Stimulated activated CD8-positive, alpha-beta memory T cell treated with anti-CD3 and anti-CD28 coated beads, Interleukin-7, amount 100 ng/mL, for 48 hours (primary cell): ENCODE measurements around the gene ZNF462.
"Not testable (repeated sequence)": the region's sequence is repeated elsewhere in the genome, so short reads cannot be mapped to it uniquely, and the experiment has no call there.

Source experiments
- DNase-seq, 2 donors: peaks; one replicate each; pipeline ENCODE4 v3.0.0-alpha.2; 2020; ENCODE audit warnings: low read depth in 1 of 2; ENCODE audit errors: extremely low read depth in 1 of 2

The ZNF462 gene

DNA sequence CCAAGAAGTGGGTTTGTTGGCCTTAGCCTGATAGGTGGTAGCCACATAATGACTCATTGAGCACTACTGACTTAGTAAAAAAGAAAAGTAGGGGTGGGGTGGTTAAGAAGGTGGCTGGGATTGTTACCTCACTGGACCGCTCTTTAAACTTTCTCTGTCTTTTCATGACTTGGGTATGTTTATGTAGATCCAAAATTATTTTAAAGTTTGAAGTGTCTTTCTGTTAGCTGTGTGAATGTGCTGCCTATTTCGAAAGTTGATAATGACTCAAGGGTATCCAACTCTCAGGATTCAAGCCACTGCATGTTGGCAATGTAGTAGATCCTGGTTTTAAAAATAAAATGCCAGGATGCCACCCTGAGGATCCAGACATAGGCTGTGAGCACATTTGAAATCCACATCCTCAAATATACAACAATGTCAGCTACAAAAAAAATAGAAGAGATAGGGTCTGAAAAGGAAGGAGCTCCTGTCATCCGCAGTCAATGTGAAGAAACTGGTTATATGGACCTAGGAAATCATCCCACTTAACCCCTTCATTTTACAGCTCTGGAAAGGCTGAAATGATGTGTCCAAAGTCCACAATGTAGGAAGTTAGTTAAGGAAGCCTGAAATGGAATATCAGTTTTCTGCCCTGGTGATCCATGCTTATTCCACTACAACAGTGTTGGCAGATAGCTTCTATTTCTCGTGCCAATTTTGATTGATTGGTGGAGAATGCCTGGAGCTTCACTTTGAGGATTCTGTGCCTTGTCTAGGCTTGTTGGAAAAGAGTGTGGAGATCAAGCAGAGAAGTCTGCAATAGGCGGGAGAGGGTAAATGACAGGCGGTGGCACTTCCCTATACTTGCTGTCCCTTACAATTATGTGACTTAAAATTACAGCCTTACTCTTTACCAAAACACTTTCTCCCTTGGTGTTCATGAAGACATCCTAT, 23.4 kb downstream of the ZNF462 start:
- no peak for DNase-seq

GRCh38 chr9:106887066-106887465, 24.1 kb downstream of the ZNF462 start:
- no peak for DNase-seq

DNA sequence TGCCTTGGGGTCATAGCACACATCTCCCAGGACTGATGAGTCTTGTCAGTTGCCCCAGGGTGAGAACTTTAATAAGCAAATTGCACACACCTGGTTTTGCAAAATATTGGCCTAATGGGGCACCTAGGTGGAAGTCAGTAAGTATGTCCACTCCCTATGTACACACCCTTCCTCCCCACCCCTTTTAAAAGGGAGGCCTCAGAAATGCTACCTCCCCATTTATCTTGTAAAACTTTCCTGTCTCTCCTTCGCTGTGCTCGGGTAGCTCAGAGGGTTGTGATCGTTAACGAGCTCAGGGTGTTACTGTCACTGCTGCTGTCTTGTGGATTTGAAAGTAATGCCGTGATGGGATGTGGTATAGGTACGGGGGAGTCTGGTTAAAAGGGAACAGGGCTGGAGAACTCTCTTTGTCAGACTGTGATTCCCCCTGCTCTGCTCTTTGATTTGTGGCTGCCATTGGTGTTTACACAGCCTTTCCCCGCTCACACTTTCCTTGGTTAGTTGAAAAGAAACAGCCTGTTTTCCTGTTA, 26.2 kb downstream of the ZNF462 start:
- DNase-seq = no peak

- no peak for DNase-seq
Observed at GRCh38 chr9:106890608-106891007, 27.6 kb downstream of the ZNF462 start.

- DNase-seq = no peak
Observed at GRCh38 chr9:106891286-106891685, 28.3 kb downstream of the ZNF462 start.

DNA sequence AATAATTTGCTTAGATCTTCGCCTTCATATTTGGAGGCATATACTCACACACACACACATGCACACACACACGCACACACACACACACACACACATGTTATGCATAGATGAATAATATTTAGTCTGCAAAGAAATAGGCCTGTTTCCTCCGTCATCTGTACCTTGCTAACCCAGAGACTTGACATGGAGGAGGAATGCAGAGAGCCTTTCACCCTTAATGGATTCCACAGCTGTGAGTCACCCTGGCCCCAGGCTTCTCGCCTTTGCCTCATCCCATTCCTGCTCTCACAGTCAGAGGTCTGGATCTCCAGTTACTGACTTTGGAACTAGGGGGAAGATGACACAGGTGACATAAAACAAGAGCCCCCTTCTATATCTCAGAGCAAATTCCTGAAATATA, 29.7 kb downstream of the ZNF462 start:
- DNase-seq = no peak

DNA sequence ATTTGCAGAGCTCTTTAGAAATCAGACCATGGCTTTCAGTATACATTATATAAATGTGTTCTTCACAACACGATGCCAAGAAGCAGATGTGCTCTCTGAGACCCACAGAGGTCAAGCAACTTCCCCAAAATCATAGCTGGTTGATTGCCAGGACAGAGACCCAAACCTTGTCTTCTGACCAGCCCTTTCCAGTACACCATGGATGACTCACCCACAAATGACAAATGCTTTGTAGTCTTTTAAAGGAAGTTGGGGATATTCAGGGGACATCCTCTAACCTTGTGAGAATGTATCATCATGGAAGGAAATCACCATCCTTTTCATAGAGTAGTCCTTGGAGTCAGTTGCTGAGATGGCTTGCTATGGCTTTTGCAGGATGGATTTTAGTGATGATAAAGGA, 30.1 kb downstream of the ZNF462 start:
- no peak for DNase-seq

GRCh38 chr9:106896695-106897094, 33.7 kb downstream of the ZNF462 start:
- no peak for DNase-seq

- no peak for DNase-seq
Observed at GRCh38 chr9:106897236-106897635, 34.3 kb downstream of the ZNF462 start.

GRCh38 chr9:106897751-106898150, 34.8 kb downstream of the ZNF462 start:
- no peak for DNase-seq

DNA sequence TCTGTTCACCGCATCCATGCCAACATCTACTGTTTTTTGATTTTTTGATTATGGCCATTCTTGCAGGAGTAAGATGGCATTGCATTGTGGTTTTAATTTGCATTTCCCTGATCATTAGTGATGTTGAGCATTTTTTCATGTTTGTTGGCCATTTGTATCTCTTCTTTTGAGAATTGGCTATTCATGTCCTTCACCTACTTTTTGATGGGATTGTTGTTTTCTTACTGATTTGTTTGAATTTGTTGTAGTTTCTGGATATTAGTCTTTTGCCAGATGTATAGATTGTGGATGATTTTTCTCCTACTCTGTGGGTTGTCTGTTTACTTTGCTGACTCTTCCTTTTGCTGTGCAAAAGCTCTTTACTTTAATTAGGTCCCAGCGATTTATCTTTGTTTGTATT, 37.6 kb downstream of the ZNF462 start:
- DNase-seq = not testable (repeated sequence)

- no peak for DNase-seq
Observed at GRCh38 chr9:106906129-106906528, 43.2 kb downstream of the ZNF462 start.

GRCh38 chr9:106911951-106912350, 49.0 kb downstream of the ZNF462 start:
- no peak for DNase-seq

- DNase-seq = no peak
Observed at GRCh38 chr9:106913276-106913675, 50.3 kb downstream of the ZNF462 start.

GRCh38 chr9:106915851-106916250, 52.9 kb downstream of the ZNF462 start:
- DNase-seq = no peak

GRCh38 chr9:106916466-106917235, 53.7 kb downstream of the ZNF462 start:
- no peak for DNase-seq

DNA sequence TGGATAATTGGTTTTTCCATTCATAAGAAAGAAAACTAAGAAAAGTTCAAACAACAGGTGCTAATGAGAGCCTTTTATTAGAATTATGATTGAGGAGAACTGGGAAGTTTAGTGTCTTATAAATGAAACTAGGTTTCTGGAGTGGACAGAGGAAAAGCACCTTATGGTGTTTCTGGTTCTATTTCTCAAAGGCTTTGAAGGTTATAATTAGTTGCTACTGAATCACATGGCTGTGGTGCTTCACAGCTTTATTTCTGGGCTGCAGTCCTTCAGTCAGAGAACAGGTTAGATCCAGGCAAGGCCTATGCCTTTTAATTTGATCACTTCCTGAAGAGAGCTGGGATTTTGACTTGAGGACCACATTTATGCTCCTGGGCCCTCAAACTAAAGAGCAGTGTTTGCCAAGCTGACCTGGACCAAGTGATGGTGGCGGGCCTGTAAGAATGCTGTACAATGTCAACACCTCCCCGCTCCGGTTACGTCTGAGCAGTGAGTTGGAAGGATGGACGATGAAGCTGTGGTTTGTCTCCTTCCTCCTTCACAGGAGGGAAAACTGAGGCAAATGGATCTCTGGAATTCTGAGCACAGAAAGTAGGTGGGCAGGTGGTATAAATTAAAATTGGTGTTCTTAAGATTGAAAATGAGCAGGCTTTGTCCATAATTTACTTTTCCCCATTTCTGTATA, 56.0 kb downstream of the ZNF462 start:
- no peak for DNase-seq

- DNase-seq = no peak
Observed at GRCh38 chr9:106920091-106920490, 57.1 kb downstream of the ZNF462 start.

GRCh38 chr9:106920701-106921283, 57.8 kb downstream of the ZNF462 start:
- no peak for DNase-seq

GRCh38 chr9:106921341-106921899, 58.5 kb downstream of the ZNF462 start:
- no peak for DNase-seq
